HepG2 (cell line): ENCODE data around the gene MATR3. TPM values are rescaled to one million over a fixed set of nuclear protein-coding genes. Genes with fewer than 3 reads are reported as not detected.

Experiments
- ATF7 ChIP-seq, 2 experiments: fragments of 450-650 bp in 1 of 2; sonication (generic) in 1 of 2; formaldehyde crosslinking in 1 of 2; IDR thresholded peaks; 2 replicates each; pipeline versions ENCODE4 v1.4.0 to v1.6.1; 2016 to 2020; ENCODE audit warnings: antibody characterized with exemption in 1 of 2, mild to moderate bottlenecking in 1 of 2, missing genetic modification reagents in 1 of 2
- CCDC6 ChIP-seq: sonication (generic); formaldehyde crosslinking; IDR thresholded peaks from 2 replicates; pipeline ENCODE4 v1.8.1; 2022; ENCODE audit warnings: mild to moderate bottlenecking, missing genetic modification reagents, moderate library complexity
- CTCF ChIP-seq: sonication (generic); formaldehyde crosslinking; IDR thresholded peaks from 2 replicates; pipeline ENCODE4 v1.5.0; 2020; ENCODE audit warnings: mild to moderate bottlenecking, missing genetic modification reagents, moderate library complexity
- EP300 ChIP-seq, 3 experiments: sonication (generic) in 1 of 3; formaldehyde crosslinking in 1 of 3; IDR thresholded peaks; 2 replicates each; pipeline versions ENCODE4 v1.5.1 to v1.6.1; 2011 to 2020; ENCODE audit warnings: low read depth in 2 of 3, low read length in 2 of 3, borderline replicate concordance in 1 of 3, improper control_type of control experiment in 1 of 3, mild to moderate bottlenecking in 1 of 3, missing genetic modification reagents in 1 of 3, moderate library complexity in 1 of 3
- FLYWCH1 ChIP-seq: sonication (generic); formaldehyde crosslinking; IDR thresholded peaks from 2 replicates; pipeline ENCODE4 v1.8.1; 2023; ENCODE audit warnings: mild to moderate bottlenecking, missing genetic modification reagents
- FOXJ3 ChIP-seq: sonication (generic); formaldehyde crosslinking; IDR thresholded peaks from 2 replicates; pipeline ENCODE4 v1.4.0; 2020; ENCODE audit warnings: missing genetic modification reagents, mild to moderate bottlenecking, borderline replicate concordance
- MAF1 ChIP-seq: sonication (generic); formaldehyde crosslinking; IDR thresholded peaks from 2 replicates; pipeline ENCODE4 v1.5.0; 2020; ENCODE audit warnings: missing genetic modification reagents, borderline replicate concordance
- MYC ChIP-seq: sonication (generic); formaldehyde crosslinking; IDR thresholded peaks from 2 replicates; pipeline ENCODE4 v1.9.0; 2021; ENCODE audit warnings: missing genetic modification reagents, borderline replicate concordance
- NRL ChIP-seq: sonication (generic); formaldehyde crosslinking; IDR thresholded peaks from 2 replicates; pipeline ENCODE4 v1.5.0; 2020; ENCODE audit warnings: missing genetic modification reagents, mild to moderate bottlenecking, moderate library complexity, borderline replicate concordance
- RXRA ChIP-seq: sonication (generic); formaldehyde crosslinking; IDR thresholded peaks from 2 replicates; pipeline ENCODE4 v1.5.1; 2020; ENCODE audit warnings: missing genetic modification reagents
- ZBTB10 ChIP-seq: sonication (generic); formaldehyde crosslinking; IDR thresholded peaks from 2 replicates; pipeline ENCODE4 v1.4.0; 2020; ENCODE audit warnings: missing genetic modification reagents, borderline replicate concordance
- ZBTB7B ChIP-seq: sonication (generic); formaldehyde crosslinking; IDR thresholded peaks from 2 replicates; pipeline ENCODE4 v1.4.0; 2020; ENCODE audit warnings: missing genetic modification reagents
- ZNF124 ChIP-seq: sonication (generic); formaldehyde crosslinking; IDR thresholded peaks from 2 replicates; pipeline ENCODE4 v1.4.0; 2020; ENCODE audit warnings: missing genetic modification reagents
- ZNF205 ChIP-seq: IDR thresholded peaks from 2 replicates; pipeline ENCODE4 v1.6.1; 2018; ENCODE audit warnings: missing biosample characterization, missing genetic modification reagents
- ZNF3 ChIP-seq: IDR thresholded peaks from 2 replicates; pipeline ENCODE4 v1.7.0; 2017; ENCODE audit warnings: inconsistent platforms
- ZNF33A ChIP-seq: sonication (generic); formaldehyde crosslinking; IDR thresholded peaks from 2 replicates; pipeline ENCODE4 v1.5.1; 2020; ENCODE audit warnings: missing genetic modification reagents, mild to moderate bottlenecking, moderate library complexity, borderline replicate concordance
- ZNF512B ChIP-seq: sonication (generic); formaldehyde crosslinking; IDR thresholded peaks from 2 replicates; pipeline ENCODE4 v1.5.1; 2020; ENCODE audit warnings: missing genetic modification reagents, mild to moderate bottlenecking, borderline replicate concordance
- ZNF572 ChIP-seq: sonication (generic); formaldehyde crosslinking; IDR thresholded peaks from 2 replicates; pipeline ENCODE4 v1.5.1; 2020; ENCODE audit warnings: mild to moderate bottlenecking, missing genetic modification reagents
- polyA plus RNA-seq, 8 experiments: library from polyadenylated mRNA; depleted of rRNA in 3 of 8; stranded (reverse) in 7 of 8; unstranded in 1 of 8; fragments of >200 nt; fragmentation: Illumina TruSeq in 4 of 8; extraction: Trizol in 4 of 8; gene quantifications; 2 replicates each; pipeline versions ENCODE4 v1.2.1 to v1.2.3, GENCODE V29; 2011 to 2016; ENCODE audit warnings: low read depth in 4 of 8, missing spikeins in 1 of 8, mixed read lengths in 1 of 8; ENCODE audit not compliant: insufficient read depth in 1 of 8
- total RNA-seq, 5 experiments: library from RNA; depleted of rRNA; stranded (reverse); fragments of >200 nt; fragmentation: Illumina TruSeq; extraction: Trizol; gene quantifications; 2 replicates each; pipeline ENCODE4 v1.2.3, GENCODE V29; 2016; ENCODE audit warnings: low read depth in 1 of 5
- TF ChIP-seq, protein P1 (sequence below): sonication (generic); formaldehyde crosslinking; IDR thresholded peaks from 2 replicates; pipeline ENCODE4 v1.5.0; 2020; ENCODE audit warnings: missing genetic modification reagents

The MATR3 gene
- total and polyA plus RNA-seq, 2 of the 13 experiments (the other 11 are each of a cell fraction or from before 2014, with no cell fraction given): 94.2 to 341 TPM

DNA sequence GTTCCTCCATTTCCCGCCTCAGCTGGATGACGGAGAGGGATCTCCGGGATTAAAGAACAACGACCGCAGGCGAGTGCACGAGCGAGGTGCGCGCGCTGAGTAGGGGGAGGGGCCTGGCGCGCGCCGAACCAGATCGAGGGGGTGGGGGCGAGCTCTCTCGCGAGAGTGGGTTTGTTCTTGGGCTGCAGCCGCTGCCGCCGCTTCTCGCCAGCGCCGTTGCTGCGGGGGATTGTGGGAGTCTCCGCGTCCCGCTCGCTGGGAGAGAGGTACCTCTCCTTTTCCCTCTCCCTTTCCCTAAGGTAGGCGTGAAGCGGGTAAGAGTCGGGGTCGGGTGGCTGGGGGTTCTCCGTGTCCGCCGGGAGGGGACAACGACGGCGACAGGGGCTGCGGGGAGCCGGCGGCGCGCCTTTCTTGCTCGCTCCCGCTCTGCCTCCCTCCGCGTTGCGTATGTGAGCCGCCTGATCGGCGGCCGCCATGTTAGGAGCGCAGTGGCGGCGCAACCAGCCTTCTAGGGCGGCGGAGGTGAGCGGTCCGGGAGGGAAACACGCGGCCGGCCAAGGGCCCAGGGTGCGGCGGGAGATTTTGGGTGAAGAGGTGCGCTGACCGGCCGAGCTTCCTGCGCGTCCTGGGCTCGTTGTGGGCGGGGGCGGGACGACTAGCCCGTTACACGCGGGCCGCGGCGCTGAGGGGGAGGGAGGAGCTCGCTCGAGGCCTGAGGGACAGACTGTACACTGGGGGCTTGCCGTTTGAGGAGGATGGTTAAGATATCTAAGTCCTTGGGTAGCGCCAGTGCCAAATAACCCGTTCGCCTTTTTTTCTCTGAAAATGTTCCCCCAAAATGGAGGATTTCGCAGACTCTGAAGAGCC is at the start of gene MATR3 (continued):
- TF ChIP-seq FOXJ3 (CRISPR knock-in tag) (peak; percentile 62; the same call in 1 of the 2 replicates), ZNF124 (CRISPR knock-in tag) (no peak; the same call in 1 of the 2 replicates), RXRA (CRISPR knock-in tag) (peak; percentile 63; the same call in 1 of the 2 replicates), FLYWCH1 (CRISPR knock-in tag) (no peak), NRL (CRISPR knock-in tag) (peak; percentile 91; the same call in 1 of the 2 replicates), ZBTB7B (CRISPR knock-in tag) (peak; percentile 43), CCDC6 (CRISPR knock-in tag) (peak; percentile 76; the same call in 1 of the 2 replicates), ZNF205 (CRISPR knock-in tag) (no peak; the same call in 1 of the 2 replicates), ATF7 (IDR thresholded peaks at IDR 0.05) (no peak), ATF7 (CRISPR knock-in tag; IDR thresholded peaks at IDR 0.05) (no peak), ZNF3 (CRISPR knock-in tag) (no peak), ZNF572 (CRISPR knock-in tag) (no peak; the same call in 1 of the 2 replicates), ZNF512B (no peak), MYC (CRISPR knock-in tag) (peak; percentile 92), ZNF33A (CRISPR knock-in tag) (no peak), ZBTB10 (CRISPR knock-in tag) (0 out of 2 replicates have a peak, but pooled peaks have one; percentile 50), EP300 (IDR thresholded peaks at IDR 0.05; ENCODE audit: low read depth in 2 of 2, low read length in 2 of 2) (0 out of 4 replicates have a peak, but pooled peaks of 1 of the 2 experiments have one; percentile 25), EP300 (CRISPR knock-in tag; IDR thresholded peaks at IDR 0.05; ENCODE audit: borderline replicate concordance) (peak; percentile 32; the same call in 1 of the 2 replicates), MAF1 (CRISPR knock-in tag) (peak; percentile 60; the same call in 1 of the 2 replicates), CTCF (no peak)
- TF ChIP-seq, protein P1, sequence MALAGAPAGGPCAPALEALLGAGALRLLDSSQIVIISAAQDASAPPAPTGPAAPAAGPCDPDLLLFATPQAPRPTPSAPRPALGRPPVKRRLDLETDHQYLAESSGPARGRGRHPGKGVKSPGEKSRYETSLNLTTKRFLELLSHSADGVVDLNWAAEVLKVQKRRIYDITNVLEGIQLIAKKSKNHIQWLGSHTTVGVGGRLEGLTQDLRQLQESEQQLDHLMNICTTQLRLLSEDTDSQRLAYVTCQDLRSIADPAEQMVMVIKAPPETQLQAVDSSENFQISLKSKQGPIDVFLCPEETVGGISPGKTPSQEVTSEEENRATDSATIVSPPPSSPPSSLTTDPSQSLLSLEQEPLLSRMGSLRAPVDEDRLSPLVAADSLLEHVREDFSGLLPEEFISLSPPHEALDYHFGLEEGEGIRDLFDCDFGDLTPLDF (CRISPR knock-in tag): peak; percentile 93
